ENCODE results near the gene SORCS2. TPM values are rescaled to one million over a fixed set of nuclear protein-coding genes. Genes with fewer than 3 reads are reported as not detected.

Gene SORCS2
- total RNA-seq, 1 experiment from 2014 or later = 4.1 TPM

DNA sequence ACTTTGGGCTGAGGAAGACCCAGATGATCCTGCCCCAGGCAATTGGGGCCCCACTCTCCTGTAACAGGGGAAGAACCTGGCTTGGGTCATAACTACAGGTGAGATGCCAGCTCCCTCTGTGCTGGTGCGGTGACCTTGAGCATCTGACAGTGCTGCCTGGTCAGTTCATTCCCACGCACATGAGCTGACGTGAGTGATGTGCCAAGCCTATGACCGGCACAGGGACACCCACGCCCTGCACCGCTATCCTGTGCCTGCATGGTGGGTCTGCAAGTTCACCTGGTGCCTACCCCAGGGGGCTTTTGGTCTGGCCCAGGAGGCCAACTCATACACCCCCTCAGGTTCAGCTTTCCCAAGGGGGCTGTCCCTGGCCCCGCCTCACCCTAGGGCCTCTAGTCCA, 366.1 kb downstream of the SORCS2 start:
- Histone ChIP-seq H3K4me3 (ENCODE audit: low read length) (no peak overlapping the region), H3K79me2 (ENCODE audit: low read length) (no peaks in the 10 kb centered on the region), H2AFZ (ENCODE audit: low read length) (no peak overlapping the region), H3K9ac (ENCODE audit: low read length) (no peak overlapping the region), H3K4me2 (ENCODE audit: low read length) (no peak overlapping the region), H4K20me1 (ENCODE audit: low read length) (no peaks in the 10 kb centered on the region), H3K36me3 (ENCODE audit: low read depth, low read length) (0 out of 2 replicates have a peak, but pooled peaks cover 3% of the 10 kb centered on the region), H3K9me2 (replicated peaks; ENCODE audit: low read length) (no peaks in the 10 kb centered on the region), H3F3A (ENCODE audit: low read length, unreplicated experiment) (no peaks in the 10 kb centered on the region), H3K27ac (ENCODE audit: low read length) (no peak overlapping the region), H3K4me1 (ENCODE audit: insufficient read depth, low read length) (peaks cover 12% of the 10 kb centered on the region), H3K27me3 (ENCODE audit: low read length) (no peaks in the 10 kb centered on the region), H3K9me3 (ENCODE audit: low read length) (no peaks in the 10 kb centered on the region)
- ChIA-PET CTCF (no interaction called here), POLR2A (ENCODE audit: unreplicated experiment) (no interaction called here)
- TF ChIP-seq, protein P1, sequence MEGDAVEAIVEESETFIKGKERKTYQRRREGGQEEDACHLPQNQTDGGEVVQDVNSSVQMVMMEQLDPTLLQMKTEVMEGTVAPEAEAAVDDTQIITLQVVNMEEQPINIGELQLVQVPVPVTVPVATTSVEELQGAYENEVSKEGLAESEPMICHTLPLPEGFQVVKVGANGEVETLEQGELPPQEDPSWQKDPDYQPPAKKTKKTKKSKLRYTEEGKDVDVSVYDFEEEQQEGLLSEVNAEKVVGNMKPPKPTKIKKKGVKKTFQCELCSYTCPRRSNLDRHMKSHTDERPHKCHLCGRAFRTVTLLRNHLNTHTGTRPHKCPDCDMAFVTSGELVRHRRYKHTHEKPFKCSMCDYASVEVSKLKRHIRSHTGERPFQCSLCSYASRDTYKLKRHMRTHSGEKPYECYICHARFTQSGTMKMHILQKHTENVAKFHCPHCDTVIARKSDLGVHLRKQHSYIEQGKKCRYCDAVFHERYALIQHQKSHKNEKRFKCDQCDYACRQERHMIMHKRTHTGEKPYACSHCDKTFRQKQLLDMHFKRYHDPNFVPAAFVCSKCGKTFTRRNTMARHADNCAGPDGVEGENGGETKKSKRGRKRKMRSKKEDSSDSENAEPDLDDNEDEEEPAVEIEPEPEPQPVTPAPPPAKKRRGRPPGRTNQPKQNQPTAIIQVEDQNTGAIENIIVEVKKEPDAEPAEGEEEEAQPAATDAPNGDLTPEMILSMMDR (conservative IDR thresholded peaks at IDR 0.05; ENCODE audit: low read depth, low read length) = no peak
- TF ChIP-seq EZH2phosphoT487 (IDR thresholded peaks at IDR 0.05; ENCODE audit: borderline replicate concordance, low read length) = no peak
- no peak for TF ChIP-seq EZH2 (IDR thresholded peaks at IDR 0.05; ENCODE audit: low read length, unreplicated experiment)
- BruUV-seq (replicated peaks) = no TSS peak
- DNase-seq = no peak
- no peak for ATAC-seq
- intact Hi-C loops (cut with micrococcal nuclease) = no loop called here

DNA sequence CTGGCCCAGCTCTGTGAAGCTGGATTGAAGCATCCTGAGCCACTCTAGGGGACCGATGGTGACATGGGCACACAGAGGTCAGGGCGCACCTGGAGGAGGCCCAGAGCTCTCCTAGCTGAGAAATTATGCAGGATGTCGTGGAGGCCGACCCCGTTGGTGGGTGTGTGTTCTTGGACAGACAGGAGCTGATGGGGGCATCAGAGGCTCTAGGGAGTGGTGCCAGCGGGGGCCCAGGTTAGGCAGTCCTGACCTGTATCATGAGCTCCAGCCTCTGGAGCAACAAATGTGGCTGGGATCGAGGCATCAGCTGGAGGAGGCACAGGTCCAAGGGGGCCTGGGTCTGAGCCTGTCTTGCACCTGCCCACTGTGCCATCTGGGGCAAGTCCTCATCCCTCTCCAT, 367.0 kb downstream of the SORCS2 start:
- DNase-seq (no peak), ATAC-seq (no peak)
- POLR2A ChIA-PET (ENCODE audit: unreplicated experiment) = no interaction called here
- Histone ChIP-seq H3K9me2 (replicated peaks; ENCODE audit: low read length) (no peaks in the 10 kb centered on the region), H3K4me2 (ENCODE audit: low read length) (no peak overlapping the region), H3K79me2 (ENCODE audit: low read length) (no peaks in the 10 kb centered on the region), H3K4me1 (ENCODE audit: insufficient read depth, low read length) (peaks cover 12% of the 10 kb centered on the region), H3F3A (ENCODE audit: low read length, unreplicated experiment) (no peaks in the 10 kb centered on the region), H3K4me3 (ENCODE audit: low read length) (no peak overlapping the region), H3K27me3 (ENCODE audit: low read length) (no peaks in the 10 kb centered on the region), H2AFZ (ENCODE audit: low read length) (no peak overlapping the region), H4K20me1 (ENCODE audit: low read length) (no peaks in the 10 kb centered on the region), H3K9ac (ENCODE audit: low read length) (no peak overlapping the region), H3K36me3 (ENCODE audit: low read depth, low read length) (no peaks in the 10 kb centered on the region), H3K9me3 (ENCODE audit: low read length) (no peaks in the 10 kb centered on the region), H3K27ac (ENCODE audit: low read length) (no peak overlapping the region)
- CTCF ChIA-PET = no interaction called here
- TF ChIP-seq EZH2 (IDR thresholded peaks at IDR 0.05; ENCODE audit: low read length, unreplicated experiment) (no peak), EZH2phosphoT487 (IDR thresholded peaks at IDR 0.05; ENCODE audit: borderline replicate concordance, low read length) (no peak)
- TF ChIP-seq, protein P1 (conservative IDR thresholded peaks at IDR 0.05; ENCODE audit: low read depth, low read length) = no peak
- BruUV-seq (replicated peaks) = no TSS peak
- intact Hi-C loops (cut with micrococcal nuclease) = no loop called here

DNA sequence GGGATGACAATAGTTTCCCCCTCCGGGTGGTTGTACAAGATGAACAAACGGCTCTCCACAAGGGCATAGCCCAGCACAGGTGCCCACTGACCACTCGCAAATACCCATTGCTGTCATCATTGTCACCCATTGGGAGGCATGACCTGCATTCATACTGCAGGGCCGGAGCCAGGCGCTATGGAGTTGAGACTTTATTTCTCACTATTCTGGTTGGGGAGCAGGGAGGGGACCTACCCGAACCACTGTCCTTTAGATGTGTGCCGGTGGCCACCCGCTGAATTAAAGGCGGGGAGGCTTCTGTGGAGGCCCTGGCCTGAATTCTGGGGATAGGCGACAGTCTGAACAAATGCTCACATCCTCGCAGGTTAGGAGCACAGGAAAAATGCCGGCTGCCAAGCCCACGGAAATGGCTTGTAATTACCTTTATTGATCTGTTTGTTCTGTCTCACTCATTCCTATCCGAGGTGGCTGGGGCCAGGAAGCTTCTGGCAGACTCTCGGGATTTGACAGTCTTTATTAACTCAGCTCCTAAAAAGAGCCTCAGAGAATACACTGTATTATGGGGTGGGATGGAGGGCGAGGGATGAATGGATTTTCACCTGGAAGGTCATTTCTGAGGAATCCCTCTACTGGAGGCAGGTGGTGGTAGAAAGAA, 367.5 kb downstream of the SORCS2 start:
- BruUV-seq (replicated peaks) = no TSS peak

More for the DNA sequence above, 367.5 kb downstream of the SORCS2 start:
- H3K79me2 ChIP-seq (ENCODE audit: low read length) = no peaks in the 10 kb centered on the region
- no peaks in the 10 kb centered on the region for H4K20me1 ChIP-seq (ENCODE audit: low read length)
- no peak overlapping the region for H2AFZ ChIP-seq (ENCODE audit: low read length)
- ATAC-seq (peak; percentile 68), DNase-seq (no peak)
- no peaks in the 10 kb centered on the region for H3K36me3 ChIP-seq (ENCODE audit: low read depth, low read length)
- TF ChIP-seq, protein P1 (conservative IDR thresholded peaks at IDR 0.05; ENCODE audit: low read depth, low read length) = no peak
- TF ChIP-seq EZH2phosphoT487 (IDR thresholded peaks at IDR 0.05; ENCODE audit: borderline replicate concordance, low read length) (no peak), EZH2 (IDR thresholded peaks at IDR 0.05; ENCODE audit: low read length, unreplicated experiment) (no peak)
- H3K27ac ChIP-seq (ENCODE audit: low read length) = no peak overlapping the region
- intact Hi-C loops (cut with micrococcal nuclease) = no loop called here
- H3K27me3 ChIP-seq (ENCODE audit: low read length) = no peaks in the 10 kb centered on the region
- H3K4me2 ChIP-seq (ENCODE audit: low read length) = no peak overlapping the region
- no peak overlapping the region for H3K4me3 ChIP-seq (ENCODE audit: low read length)
- peaks cover 12% of the 10 kb centered on the region for H3K4me1 ChIP-seq (ENCODE audit: insufficient read depth, low read length)
- ChIA-PET CTCF (no interaction called here), POLR2A (ENCODE audit: unreplicated experiment) (no interaction called here)
- no peaks in the 10 kb centered on the region for H3K9me3 ChIP-seq (ENCODE audit: low read length)
- H3K9ac ChIP-seq (ENCODE audit: low read length) = no peak overlapping the region
- H3K9me2 ChIP-seq (replicated peaks; ENCODE audit: low read length) = no peaks in the 10 kb centered on the region
- H3F3A ChIP-seq (ENCODE audit: low read length, unreplicated experiment) = no peaks in the 10 kb centered on the region

All from PC-3 (cell line).